NCI-H510A treated with DMSO at 0.1 percent for 48 hours (cell line): ENCODE measurements around the gene PHTF2.
"Not testable (repeated sequence)": the region's sequence is repeated elsewhere in the genome, so short reads cannot be mapped to it uniquely, and the experiment has no call there.

Experiments used
- DNase-seq: peaks from one replicate; lab custom pipeline; 2025; lab: John Stamatoyannopoulos, UW

PHTF2 gene

DNA sequence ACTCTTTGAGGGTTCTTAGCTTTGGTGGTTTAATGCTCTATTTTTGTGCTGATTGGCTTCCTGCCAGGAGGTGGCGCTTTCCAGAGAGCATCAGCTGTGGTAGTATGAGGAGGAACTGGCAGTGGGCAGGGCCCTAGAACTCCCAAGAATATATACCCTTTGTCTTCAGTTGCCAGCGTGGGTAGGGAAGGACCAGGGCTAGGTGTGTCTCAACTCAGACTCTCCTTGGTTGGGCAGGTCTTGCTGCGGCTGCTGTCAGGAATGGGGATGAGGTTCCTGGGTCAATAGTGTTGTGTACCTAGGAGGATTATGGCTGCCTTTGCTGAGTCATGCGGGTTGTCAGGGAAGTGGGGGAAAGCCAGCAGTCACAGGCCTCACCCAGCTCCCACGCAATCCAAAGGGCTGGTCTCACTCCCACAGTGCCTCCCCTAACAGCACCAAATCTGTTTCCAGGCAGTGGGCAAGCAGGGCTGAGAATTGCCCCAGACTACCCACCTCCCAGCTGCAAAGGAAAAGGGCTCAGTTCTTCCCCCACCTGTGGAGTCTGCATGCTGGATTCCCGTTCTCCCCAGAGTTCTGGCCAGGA, 191.5 kb downstream of the PHTF2 start:
- DNase-seq = no peak

DNA sequence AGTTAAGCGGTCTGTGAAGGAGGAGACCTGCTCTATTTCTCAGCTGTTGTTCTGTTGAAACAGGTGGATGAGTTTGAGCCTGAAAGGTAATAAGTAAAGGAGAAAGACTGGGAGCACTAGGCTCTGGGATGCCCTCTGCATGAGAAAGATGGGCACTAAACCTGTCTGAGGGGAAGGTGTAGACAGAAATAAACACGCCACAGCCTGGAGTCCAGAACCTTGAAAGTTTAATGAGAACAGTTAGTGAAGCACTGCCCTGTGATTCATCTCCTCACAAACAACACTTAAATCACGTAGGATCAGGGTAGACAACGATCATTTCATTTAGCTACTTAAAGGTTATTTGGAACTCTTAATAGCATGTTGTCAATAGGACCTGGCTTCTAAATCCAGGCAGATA, 193.1 kb downstream of the PHTF2 start:
- DNase-seq = no peak

DNA sequence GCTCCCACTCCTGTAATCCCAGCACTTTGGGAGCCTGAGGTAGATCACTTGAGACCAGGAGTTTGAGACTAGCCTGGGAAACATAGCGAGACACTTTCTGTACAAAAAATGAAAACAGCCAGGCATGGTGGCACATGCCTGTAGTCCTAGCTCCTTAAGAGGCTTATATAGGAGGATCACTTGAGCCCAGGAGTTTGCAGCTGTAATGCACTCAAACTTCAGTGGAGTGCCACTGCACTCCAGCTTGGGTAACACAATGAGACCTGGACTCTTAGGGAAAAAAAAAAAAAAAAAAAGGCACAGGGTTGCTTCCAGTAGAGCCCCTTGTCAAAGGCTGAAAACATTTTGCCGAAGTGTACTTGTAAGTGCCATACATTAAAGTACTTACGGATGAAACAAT, 195.3 kb downstream of the PHTF2 start:
- no peak for DNase-seq

DNA sequence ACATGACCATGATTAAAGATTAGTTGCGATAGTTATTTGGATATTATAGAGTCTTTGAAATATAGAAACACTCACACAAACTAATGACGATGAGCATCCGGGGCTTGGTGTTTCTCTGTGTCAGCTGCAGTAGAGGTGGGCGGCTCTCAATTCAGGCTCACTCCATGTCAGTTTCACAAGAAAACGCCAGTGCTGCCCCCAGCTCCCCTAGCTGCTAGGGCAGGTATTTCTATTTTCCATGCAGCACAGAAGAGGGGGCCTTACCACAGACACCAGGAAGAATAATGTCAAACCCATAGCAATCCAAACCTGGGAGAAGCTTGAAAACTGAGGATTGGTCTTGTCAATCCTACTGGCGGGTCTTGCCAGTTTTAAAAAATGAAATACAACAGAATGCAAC, 197.1 kb downstream of the PHTF2 start:
- DNase-seq = no peak

GRCh38 chr7:77999168-77999567, 200.6 kb downstream of the PHTF2 start:
- not testable (repeated sequence) for DNase-seq

GRCh38 chr7:78002021-78002420, 203.4 kb downstream of the PHTF2 start:
- no peak for DNase-seq

- no peak for DNase-seq
Measured at GRCh38 chr7:78002715-78003114, 204.1 kb downstream of the PHTF2 start.

DNA sequence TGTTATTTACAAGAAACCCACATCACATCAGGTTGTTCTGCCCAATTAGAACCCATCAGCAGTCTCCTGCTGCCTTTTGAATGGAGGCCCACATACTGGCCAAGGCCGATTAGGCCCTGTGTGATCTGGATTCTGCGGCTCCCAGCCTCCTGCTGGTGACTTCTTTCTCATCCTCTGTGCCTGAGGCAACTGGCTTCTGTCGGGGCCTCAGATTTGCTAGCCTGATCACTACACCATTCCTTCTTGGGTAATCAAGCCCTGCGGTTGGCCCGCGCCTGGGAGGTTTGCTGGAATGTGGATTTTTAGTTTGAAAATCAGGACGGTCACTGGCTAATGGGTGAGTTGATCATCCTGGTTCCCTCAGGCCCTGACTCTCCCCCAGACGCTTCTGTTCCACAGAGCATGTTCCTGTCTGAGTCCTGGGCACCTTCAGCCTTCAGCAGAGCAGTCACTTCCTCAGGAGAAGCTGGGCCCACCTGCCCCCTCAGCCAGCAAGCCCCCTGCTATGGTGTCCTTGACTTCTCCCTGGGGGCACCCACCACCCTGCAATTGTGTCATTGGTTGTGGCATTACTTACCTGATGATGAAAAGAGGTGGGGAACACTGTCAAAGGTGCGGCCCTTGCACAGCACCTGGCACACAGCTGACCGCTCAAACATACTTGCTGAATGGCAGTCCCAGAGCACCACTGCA, 207.6 kb downstream of the PHTF2 start:
- DNase-seq = no peak
